NCI-H774 (cell line): ENCODE measurements around the gene AKAP7.

Source experiments
- DNase-seq: peaks from one replicate; lab custom pipeline; 2025; lab: John Stamatoyannopoulos, UW

The AKAP7 gene

DNA sequence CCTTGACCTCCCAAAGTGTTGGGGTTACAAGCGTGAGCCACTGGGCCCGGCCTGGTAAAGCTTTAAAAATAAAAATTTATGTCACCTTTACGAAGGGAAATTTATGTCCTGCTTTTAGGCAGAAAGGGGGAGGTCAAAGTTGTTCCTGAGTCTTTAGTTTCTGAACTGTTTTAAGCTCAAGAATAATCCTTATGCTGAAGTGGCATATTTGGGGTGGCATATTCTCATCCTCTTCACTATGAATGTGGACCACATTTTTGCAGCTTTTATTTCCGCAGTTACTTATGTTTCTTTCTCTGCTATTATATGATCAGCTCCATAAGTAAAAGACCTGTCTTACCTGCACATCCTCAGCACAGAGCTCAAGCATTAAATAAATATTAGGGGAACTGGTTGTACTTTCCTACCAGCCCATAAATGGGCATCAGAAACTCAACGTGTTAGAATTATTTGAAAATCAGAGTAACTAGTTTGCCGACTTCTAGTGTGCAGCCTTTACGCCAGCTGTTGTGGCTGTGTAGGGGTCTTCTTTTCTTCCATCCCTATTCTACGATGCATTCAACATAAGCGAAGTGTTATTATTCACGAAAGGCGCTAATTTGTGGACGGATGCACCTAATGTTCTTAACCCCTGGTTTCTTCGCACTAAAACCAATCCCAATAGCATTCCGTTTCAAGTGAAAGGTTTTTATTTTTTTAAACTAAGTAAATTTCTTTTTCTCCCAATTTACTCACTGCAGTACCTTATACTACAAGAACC lies 867 bp upstream of the AKAP7 start:
- no peak for DNase-seq

DNA sequence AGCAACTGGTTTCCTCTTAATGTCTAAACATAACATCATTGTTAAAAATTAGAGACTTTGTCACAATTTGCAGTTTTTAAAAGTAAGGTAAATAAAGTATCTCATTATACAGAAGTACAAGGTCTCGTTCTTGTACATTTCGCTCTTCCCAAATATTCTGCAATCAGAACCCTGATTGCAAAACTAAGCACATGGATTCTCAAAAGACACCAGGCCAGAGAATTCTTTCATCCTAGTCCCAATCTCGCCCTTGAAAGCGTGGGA lies 355 bp upstream of the AKAP7 start:
- DNase-seq, result no peak

DNA sequence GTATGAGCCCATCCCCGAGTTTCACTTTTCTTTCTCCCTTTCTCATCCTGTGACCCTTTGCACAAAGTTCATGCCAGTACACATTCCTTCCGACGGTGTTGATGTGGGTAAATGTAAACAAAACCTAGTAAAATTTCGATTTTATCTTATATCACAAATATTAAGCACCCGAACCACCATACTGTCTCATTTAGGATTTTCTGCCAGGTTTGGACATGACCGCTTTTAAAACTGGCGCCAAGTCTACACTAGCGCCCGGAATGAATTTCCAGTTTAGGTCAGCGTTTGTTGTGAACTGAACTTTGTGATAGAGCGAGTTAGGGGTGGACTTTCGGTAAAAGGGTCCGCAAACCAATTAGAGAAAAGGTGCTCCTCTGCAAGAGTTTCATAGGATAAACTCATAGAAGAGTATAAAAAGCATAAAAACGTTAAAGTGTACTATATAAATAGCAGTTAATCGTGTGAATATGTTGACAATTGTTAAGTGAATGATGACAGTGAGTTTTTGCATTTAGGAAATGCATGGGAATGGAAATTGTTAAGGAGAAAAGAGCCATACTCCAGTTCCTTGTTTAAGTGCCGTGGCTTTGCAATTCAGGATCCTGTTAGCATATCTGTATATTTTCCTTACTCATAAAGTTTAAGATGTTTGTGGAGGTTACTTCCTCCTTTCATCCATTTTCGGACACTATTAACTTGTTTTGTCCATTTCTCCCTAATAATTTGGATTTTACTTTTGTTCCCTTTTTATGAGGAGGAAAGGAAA lies 937 bp downstream of the AKAP7 start:
- DNase-seq, result no peak

DNA sequence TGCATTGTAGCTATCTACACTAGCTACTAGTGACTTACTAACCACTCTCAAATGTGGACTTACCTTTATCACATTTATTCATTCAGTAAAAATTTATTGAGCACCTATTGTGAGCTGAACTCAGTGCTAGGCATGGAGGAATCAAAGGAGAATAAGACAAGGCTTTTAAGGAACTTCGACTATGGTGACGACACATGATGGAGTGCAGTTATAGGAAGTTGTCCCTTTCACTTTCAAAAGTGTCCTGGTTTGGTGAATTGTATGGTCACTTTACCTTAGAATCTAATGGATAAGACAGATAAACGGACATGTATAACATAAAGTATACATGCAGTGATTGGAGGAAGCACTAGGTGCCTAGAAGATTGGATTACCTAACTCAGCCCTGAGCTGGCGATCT lies 4.3 kb downstream of the AKAP7 start:
- DNase-seq, result no peak

DNA sequence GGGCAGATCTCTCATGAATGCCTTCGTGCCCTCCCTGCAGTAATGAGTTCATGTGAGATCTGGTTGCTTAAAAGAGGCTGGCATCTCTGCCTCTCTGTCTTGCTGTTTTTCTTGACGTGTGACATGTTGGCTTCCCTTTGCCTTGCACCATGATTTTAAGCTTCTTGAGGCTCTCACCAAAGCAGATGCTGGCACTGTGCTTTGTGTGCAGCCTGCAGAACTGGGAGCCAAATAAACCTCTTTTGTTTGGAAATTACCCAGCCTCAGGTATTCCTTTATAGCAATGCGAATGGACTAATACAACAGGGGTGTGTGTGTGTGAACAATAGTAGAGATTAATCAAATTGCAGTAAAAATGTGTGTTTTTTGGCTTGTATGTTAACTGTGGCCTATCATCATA lies 8.1 kb downstream of the AKAP7 start:
- DNase-seq, result no peak

DNA sequence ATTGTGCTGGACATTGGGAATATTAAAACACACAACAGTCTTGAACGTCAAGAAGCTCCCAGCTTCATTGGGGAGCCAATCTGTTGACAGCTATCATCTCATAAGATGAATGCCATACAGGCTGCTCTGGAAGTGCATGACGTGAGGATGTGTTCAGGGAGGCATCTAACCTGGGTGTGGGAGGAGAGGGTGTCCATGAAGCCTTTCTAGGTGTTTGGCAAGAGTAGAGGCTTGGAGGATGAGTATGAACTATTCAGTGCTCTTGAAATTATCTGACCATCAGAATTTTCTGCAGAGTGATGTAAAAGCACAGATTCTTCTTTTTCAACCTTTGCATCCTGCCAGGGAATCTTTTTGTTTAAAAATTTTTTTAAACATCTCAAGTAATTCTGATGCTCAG lies 11.6 kb downstream of the AKAP7 start:
- DNase-seq, result no peak

DNA sequence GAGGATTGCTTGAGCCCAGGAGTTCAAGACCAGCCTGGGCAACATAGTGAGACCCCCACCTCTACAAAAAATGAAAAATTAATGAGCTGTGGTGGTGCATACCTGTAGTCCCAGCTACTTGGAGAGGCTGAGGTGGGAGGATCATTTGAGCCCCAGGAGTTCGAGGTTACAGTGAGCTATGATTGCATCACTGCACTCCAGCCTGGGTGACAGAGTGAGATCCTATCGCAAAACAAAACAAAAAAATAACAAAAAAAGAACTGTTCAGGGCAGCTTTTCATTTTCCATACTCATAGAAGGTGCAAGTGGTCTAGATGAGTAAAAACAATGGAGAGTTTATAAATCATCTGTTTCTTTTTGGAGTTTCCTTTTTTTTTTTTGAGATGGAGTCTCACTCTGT lies 21.1 kb downstream of the AKAP7 start:
- no peak for DNase-seq

DNA sequence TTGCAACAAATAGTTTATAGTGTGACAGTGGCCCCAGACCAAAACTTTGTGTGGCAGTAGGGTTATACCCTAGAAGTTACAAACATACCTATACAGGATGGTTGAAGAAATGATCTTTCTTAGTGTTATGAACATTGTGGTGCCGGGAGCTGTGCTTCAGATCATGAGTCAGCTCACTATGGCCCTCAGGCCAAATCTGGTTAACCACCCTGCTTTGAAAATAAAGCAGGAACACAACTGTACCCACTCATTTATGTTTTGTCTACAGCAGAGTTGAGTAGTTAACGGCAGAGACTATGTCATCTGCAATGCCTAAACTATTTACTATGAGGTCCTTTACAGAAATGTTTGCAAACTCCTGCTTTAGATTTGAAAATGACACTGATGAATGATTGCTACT lies 24.3 kb downstream of the AKAP7 start:
- no peak for DNase-seq

DNA sequence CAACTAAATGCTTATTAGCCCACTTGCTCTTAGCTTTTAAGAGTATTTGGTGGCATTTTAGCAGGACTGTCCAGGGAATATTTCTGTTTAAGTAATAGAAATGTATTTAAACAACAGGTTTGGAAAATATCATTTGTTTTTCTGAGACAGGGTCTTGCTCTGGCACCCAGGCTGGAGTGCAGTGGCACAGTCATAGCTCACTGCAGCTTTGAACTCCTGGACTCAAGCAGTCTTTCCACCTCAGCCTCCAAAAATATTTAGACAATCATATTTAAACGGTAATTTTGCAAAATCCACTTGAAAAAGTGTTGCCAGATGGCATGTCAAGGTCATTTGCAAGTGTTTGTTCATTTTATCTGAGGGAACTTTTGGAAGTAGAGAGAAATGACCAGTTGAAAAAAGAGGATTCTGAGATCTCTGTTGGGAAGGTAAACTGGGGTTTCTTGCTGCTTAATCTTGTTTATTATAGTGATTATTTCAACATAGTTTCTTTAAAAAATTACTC lies 25.0 kb downstream of the AKAP7 start:
- no peak for DNase-seq

DNA sequence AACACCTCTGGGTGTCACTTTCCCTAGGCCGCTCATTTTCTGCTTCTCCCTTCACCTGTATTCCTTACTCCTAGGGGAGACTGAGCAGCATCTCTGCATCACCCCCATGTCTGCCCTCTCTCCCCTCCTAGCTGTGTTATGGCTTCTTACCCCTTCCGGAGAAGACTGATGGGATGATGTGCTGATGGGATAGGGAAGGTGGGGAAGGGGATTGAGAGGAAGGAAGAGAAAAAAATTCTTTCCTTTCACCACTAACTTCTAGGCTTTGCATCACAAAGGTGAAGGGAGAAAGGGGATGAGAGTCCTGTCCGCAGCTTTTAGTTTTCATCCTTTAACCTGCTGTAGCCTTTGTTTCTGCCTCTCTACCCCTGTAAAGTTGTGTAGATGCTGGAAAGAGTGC lies 26.7 kb downstream of the AKAP7 start:
- no peak for DNase-seq

DNA sequence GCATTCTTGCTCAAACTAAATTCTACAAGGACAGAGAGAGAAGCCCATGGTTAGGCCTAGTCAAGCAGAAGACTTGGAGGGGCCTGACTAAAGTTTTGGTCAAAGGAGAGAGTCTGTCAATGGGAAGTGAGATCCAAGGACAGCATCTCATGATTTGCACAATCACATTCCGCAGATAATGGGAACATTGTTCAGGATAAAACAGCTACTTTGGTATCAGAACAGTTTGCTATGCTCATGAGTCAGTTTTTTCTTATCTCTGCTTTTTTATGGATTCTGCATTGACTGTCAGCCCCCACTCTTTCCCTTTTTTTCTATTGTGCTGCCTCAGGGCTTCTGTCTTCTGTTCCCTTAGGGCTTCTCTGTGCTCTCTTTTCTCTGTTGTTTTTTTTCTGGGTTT lies 28.6 kb downstream of the AKAP7 start:
- no peak for DNase-seq

DNA sequence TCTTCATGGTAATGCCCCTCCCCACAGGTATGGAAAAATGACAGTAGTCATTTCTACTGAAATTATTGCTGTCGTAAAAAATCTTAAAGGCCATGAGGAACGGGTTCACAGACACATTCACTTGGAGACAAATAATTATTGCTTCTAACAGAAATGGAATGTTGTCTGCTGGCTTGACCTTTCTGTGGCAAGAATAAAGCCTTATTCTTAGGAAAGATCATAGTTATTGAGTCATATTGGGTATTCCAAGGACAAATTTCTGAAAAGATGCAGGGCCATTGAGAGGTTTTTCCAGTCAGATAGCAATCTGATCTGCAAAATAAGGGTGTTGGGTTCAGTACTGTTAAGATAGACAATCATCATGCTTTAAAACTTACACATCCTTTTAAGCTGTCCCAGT lies 29.2 kb downstream of the AKAP7 start:
- no peak for DNase-seq

DNA sequence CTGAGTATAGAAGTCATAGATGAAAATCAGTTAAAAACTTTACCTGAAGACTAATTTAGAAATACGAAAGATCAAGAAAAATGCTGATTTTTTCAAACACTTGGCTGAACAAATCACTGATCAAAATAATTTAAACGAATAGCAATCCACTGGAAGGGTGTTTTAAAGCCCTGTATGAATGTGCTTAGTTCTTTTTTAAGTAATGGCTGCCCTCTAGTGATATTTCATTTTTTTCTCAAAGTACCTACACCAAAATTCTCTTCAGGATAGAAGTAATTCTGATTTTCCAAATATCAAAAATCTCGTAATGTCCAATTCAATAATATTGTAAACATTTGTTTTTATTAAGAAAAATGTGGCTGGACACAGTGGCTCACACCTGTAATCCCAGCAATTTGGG lies 32.5 kb downstream of the AKAP7 start:
- no peak for DNase-seq

DNA sequence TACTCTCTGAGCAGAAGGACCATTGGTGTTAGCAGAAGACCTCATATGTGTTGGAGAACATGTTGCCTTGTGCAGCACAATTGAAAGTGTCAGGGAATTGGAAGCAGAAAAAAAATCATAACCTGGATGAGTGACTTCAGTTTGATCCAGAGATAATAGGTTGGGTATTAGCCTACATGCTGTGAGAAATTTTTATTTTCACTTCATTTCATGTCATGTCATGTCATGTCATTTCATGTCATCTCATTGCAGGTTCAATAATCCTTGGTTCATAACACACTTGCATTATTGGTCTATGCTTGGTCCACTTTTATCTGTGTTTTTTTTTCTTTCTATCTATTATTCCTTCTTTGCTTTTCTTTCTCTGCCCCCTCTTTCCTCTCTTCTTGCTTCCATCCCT lies 34.3 kb downstream of the AKAP7 start:
- DNase-seq, result no peak

DNA sequence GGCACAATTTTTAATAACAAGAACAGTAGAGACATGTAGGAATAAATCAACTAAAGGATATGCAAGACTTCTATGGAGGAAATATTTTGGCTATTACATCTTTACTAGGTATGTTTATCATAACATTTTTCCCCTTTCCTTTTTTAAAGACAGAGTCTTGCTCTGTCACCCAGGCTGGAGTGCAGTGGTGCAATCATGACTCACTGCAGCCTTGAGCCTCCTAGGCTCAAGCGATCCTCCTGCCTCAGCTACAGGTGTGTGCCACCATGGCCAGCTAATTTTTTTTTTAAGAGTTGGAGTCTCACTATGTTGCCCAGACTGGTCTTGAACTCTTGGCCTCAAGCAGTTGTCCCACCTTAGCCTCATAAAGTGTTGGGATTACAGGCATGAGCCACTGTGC lies 37.0 kb downstream of the AKAP7 start:
- DNase-seq, result no peak

DNA sequence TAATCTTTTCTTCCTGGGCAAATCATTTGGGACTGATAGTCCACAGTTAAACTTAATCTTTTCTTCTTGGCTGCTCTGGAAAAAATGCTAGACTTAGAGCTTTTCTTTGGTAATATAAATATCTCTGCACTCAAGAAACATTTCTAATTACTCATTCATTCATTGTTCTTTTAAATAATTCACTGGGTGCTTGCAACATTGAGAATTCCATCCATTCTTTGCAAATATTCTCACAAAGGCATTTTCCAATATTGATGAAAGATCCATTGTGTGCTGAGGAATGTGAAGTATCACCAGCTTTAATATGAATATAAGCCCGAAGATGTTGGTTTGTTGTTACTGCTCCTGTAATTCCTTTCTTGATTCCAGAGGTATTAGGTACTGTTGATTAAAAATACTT lies 38.4 kb downstream of the AKAP7 start:
- no peak for DNase-seq

DNA sequence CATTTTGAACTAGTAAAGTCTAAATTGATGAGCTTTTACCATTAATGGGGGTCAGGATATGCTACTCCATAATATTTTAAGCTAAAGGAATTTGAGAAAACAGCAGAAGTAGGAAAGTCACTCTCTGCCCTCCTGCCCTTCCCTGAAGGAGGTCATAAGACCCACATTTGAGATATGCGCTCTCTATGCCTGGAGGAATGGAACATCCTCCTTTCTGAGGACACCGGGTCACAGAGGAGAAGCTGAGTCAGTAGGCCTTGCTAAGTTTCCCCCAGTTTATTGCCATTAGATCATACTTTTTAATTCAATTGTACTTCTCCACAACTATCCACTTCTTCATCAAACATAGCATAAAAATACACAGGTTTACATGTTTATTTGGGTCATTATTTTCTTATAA lies 40.3 kb downstream of the AKAP7 start:
- DNase-seq, result no peak

DNA sequence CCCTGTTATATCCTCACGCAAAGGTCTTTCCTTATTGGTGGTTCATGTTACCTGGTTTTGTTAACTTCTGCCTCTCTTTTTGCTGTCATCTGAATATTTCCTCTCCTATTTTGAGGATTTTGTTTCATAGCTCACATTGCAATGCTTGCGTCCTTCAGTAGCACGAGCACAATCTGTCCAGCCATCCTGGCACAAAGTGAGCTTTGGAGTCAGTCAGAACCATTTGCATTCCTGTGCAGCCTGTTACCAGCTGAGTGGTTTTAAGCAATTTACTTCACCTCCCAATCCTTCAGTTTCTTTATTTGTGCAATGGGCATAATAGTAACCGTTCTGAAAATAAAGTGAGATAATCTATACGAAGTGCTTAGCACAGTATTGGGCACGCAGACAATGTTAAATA lies 42.7 kb downstream of the AKAP7 start:
- DNase-seq, result no peak

DNA sequence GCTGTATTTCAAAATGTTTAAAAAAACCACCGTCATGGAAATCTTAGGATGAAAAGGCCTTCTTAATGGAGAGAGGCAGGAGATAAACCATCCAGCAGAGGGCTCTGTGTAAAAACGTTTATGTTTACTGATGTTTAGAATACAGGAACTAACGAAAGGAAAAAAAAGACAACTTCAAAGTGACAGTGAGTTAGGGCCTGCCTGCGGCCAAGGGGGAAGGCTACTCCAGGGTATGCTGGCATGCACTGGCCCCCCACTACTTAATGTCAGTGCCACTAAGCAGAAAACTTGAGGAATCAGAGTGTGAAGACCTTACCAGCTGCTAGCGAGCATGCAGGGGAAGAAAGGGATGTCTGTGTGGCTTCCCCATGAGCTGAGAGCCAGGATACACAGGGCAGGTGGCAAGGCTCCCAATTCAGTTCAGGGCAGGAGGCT lies 47.7 kb downstream of the AKAP7 start:
- DNase-seq, result no peak

DNA sequence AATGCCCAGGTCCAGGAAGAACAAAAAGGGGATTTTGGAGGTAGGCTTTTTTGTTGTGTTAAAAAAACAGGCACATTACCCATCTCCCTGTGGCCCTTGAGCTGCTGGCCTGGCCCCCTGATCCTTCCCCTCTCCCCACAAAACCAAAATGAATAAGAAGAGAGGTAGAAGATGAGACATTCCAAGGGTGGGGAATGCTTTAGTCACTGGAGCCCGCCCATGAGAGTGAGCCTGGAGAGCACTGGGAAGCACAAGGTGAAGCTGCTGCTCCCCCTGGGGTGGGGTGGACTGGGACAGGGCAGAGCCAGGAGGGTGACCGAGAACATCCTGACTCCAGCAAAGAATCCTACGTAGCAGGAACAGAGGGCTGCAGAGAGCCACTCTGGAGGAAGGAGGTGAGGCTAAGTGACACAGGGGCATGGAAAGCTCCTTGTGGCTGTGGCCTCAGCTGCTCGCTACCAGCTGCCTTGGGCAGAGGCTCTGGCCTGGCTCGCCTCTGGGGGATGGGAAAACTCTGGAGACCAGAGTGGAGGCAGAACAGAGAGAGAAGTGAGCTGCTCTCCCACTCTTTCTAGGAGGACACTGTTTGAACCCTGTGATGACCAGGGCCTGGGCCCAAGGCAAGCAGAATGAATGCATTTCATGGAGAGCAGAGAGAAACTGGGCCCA lies 48.3 kb downstream of the AKAP7 start:
- no peak for DNase-seq

DNA sequence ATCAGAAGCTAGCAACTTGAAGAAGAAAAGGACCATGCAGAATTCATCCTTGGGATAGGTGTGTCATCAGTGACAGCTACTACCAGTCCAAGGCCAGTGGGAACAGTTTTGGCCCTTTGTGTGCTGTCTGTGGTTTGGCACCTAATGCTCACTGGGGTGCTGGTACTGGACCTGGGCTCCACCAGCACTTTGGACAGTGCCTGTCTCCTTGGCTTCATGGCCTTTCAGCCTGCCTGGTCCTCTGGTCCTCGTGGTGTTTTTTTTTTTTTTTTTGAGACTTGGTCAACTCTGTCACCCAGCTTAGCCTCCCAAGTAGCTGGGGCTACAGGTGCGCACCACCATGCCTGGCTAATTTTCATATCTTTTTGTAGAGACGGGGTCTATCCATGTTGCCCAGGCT lies 56.3 kb downstream of the AKAP7 start:
- no peak for DNase-seq

DNA sequence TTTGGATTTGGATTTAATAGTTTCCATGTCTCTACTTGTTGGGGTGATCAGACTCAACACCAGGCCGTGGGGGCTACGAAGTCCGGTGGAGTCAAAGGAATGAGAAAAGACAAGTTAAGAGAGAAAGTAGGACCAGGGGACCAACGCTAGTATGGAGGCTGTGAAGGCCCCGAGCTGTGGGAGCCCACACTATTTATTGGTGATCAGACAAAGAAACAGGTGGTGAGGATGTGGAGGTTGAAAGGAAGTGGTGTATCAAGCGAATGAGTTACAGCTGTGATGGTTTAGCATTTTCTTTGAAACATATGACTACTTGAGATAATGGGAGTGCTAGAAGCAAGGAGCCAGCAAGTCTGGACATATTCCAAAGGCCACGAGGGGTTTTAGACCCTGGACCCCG lies 62.4 kb downstream of the AKAP7 start:
- no peak for DNase-seq

DNA sequence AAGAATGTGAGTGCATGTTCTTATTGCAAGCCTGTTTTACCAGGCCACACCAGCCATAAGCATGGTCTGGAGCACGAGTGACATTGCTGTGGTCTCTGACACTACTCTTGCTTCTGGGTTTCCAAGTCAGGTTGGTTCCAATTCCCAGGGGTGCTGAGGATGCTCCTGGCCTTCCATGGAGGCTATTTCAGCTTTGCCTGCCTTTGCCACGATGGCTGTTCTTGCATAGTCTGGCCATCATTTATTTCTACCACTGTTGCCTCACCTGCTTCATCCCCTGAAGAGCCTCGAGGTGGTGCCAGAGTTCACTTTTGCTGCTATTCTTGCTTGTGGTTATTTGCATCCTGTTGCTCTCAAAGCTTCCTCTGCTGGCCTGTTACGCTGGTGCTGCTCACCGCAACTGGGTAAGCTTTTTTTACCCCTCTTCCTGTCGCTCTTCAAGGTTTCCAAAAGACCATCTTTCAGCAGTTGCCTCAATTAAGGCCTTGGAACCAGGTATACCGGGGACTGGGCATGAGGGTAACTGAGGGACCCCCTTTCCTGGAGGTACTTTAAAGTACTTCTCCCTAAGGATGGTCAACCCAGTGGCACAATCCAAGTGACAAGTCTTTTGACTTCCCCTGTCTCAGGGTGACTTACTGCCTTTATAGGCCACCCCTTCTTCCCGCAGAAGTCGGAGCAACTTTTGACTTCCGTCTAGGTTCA lies 64.5 kb downstream of the AKAP7 start:
- peak; percentile 9 for DNase-seq
